BJ (cell line): Measurements from ENCODE around the gene KIFC1. TPM values are rescaled to one million over a fixed set of nuclear protein-coding genes. Genes with fewer than 3 reads are reported as not detected.

Source experiments
- CTCF ChIA-PET: fragments of 350-600 bp; formaldehyde crosslinking; extraction: SDS; loops from one replicate; lab custom pipeline; 2021; ENCODE audit warnings: antibody characterized with exemption, inconsistent platforms; lab: Yijun Ruan, JAX
- POLR2A ChIA-PET: fragments of 300-600 bp; sonication (Branson Sonifier 250); formaldehyde crosslinking; extraction: SDS; loops from one replicate; lab custom pipeline; 2021; ENCODE audit warnings: antibody characterized with exemption; lab: Charles Lee
- DNase-seq: peaks from one replicate; pipeline ENCODE4 v3.0.0-alpha.2; 2011; ENCODE audit warnings: low read depth
- H3K27me3 ChIP-seq: 2 replicates; pipeline ENCODE4 v1.6.0; 2011; ENCODE audit warnings: low read length; ENCODE audit not compliant: control insufficient read depth, insufficient read depth
- H3K36me3 ChIP-seq: 2 replicates; pipeline ENCODE4 v1.5.1; 2011; ENCODE audit warnings: low read length; ENCODE audit not compliant: control insufficient read depth, insufficient read depth
- H3K4me3 ChIP-seq: 2 replicates; pipeline ENCODE4 v1.5.1; 2011; ENCODE audit warnings: low read depth, mild to moderate bottlenecking, control low read depth, low read length
- CTCF ChIP-seq: IDR thresholded peaks from 2 replicates; pipeline ENCODE4 v1.5.1; 2011; ENCODE audit warnings: low read depth, mild to moderate bottlenecking, control low read depth, inconsistent platforms, low read length, moderate library complexity; ENCODE audit not compliant: insufficient read depth
- polyA plus RNA-seq: library from polyadenylated mRNA; depleted of rRNA; stranded (reverse); fragments of >200 nt; gene quantifications from 2 replicates; pipeline ENCODE4 v1.2.3, GENCODE V29; 2011

The KIFC1 gene
- polyA plus RNA-seq, 1 experiment, result 32.4 TPM

- ChIA-PET CTCF (interaction anchor here (0.5 kb wide), 1 partner anchor 320 kb away, joined by 3 read pairs; no protein-coding TSS in a partner anchor), POLR2A (no interaction called here)
- TF ChIP-seq CTCF, result no peak
- Histone ChIP-seq H3K36me3 (peaks cover 29% of the 10 kb centered on the region), H3K4me3 (no peak overlapping the region), H3K27me3 (no peaks in the 10 kb centered on the region)
- DNase-seq, result no peak
These were observed 42.0 kb downstream of the KIFC1 start for GRCh38 chr6:33433544-33434191.

- TF ChIP-seq CTCF, result no peak
- H3K36me3 ChIP-seq, result peaks cover 32% of the 10 kb centered on the region
- POLR2A ChIA-PET, result no interaction called here
- CTCF ChIA-PET, result interaction anchor here (2.4 kb wide), 1 partner anchor 9 kb away, joined by 8 read pairs; no protein-coding TSS in a partner anchor
- no peaks in the 10 kb centered on the region for H3K27me3 ChIP-seq
- no peak for DNase-seq
- H3K4me3 ChIP-seq, result no peak overlapping the region
These were observed 43.3 kb downstream of the KIFC1 start for GRCh38 chr6:33434961-33435360.

GRCh38 chr6:33437666-33438065 lies 46.0 kb downstream of the KIFC1 start:
- no peak for TF ChIP-seq CTCF
- H3K4me3 ChIP-seq, result no peak overlapping the region
- peaks cover 47% of the 10 kb centered on the region for H3K36me3 ChIP-seq
- CTCF ChIA-PET, result no interaction called here
- no peak for DNase-seq
- POLR2A ChIA-PET, result no interaction called here
- no peaks in the 10 kb centered on the region for H3K27me3 ChIP-seq

- no peak for DNase-seq
- no peak overlapping the region for H3K4me3 ChIP-seq
- POLR2A ChIA-PET, result interaction anchor here (0.7 kb wide), 1 partner anchor 141 kb away, joined by 4 read pairs; the partner anchor contains the start of gene BAK1
- CTCF ChIA-PET, result interaction anchor here (0.8 kb wide), 1 partner anchor 11 kb away, joined by 3 read pairs; no protein-coding TSS in a partner anchor
- peaks cover 47% of the 10 kb centered on the region for H3K36me3 ChIP-seq
- no peaks in the 10 kb centered on the region for H3K27me3 ChIP-seq
- no peak for TF ChIP-seq CTCF
These were observed 47.5 kb downstream of the KIFC1 start for GRCh38 chr6:33438978-33439594.

GRCh38 chr6:33439956-33440648 lies 48.5 kb downstream of the KIFC1 start:
- DNase-seq, result no peak

More at GRCh38 chr6:33439956-33440648, 48.5 kb downstream of the KIFC1 start:
- TF ChIP-seq CTCF, result no peak
- CTCF ChIA-PET, result no interaction called here
- H3K36me3 ChIP-seq, result peaks cover 50% of the 10 kb centered on the region
- POLR2A ChIA-PET, result interaction anchor here (0.7 kb wide), 1 partner anchor 140 kb away, joined by 4 read pairs; the partner anchor contains the start of gene BAK1
- H3K4me3 ChIP-seq, result no peak overlapping the region
- H3K27me3 ChIP-seq, result no peaks in the 10 kb centered on the region
